HCT116 (cell line): ENCODE results near the gene RBM4B. TPM values are rescaled to one million over a fixed set of nuclear protein-coding genes. Genes with fewer than 3 reads are reported as not detected.

Source experiments
- ATAC-seq: fragments of 200-7000 bp; cut with Tn5 transposase; 2 replicates; pipeline ENCODE4 v1.9.1; 2020; ENCODE audit warnings: mild to moderate bottlenecking, moderate library complexity
- BruUV-seq: library from RNA; stranded (reverse); fragments of 400-500 nt; replicated peaks from 2 replicates; lab custom pipeline; 2021; lab: Mats Ljungman, UMichigan
- CTCF ChIA-PET: fragments of 300-600 bp; sonication (Branson Sonifier 250); formaldehyde crosslinking; loops from one replicate; lab custom pipeline; 2021; ENCODE audit warnings: antibody characterized with exemption; lab: Charles Lee
- POLR2A ChIA-PET: fragments of 300-600, 350-600 bp; sonication (Branson Sonifier 250); formaldehyde crosslinking; loops from one replicate; lab custom pipeline; 2021; ENCODE audit warnings: antibody characterized with exemption; lab: Charles Lee
- RAD21 ChIA-PET, 2 experiments: fragments of 300-600 bp; sonication (Branson Sonifier 250); formaldehyde crosslinking; loops; one replicate each; lab custom pipeline; 2023; ENCODE audit warnings: low total read pairs in 2 of 2; ENCODE audit not compliant: uncharacterized antibody in 2 of 2, unreplicated experiment in 2 of 2, low non-redundant PET in 1 of 2; lab: Charles Lee
- DNase-seq: peaks from one replicate; pipeline ENCODE4 v3.0.0-alpha.2; 2010; ENCODE audit warnings: low read depth, low spot score
- H2AFZ ChIP-seq: fragments of 200-600 bp; shearing (Covaris generic), sonication (generic); 2 replicates; pipeline ENCODE4 v1.6.1; 2017; ENCODE audit warnings: low read depth, mixed run types, mixed read lengths, antibody characterized with exemption, low read length; ENCODE audit not compliant: poor library complexity, severe bottlenecking
- H3K27ac ChIP-seq: 2 replicates; pipeline ENCODE4 v1.5.1; 2012; ENCODE audit warnings: low read depth, low read length
- H3K27me3 ChIP-seq: fragments of 200-600 bp; sonication (generic); 2 replicates; pipeline ENCODE4 v1.6.1; 2016; ENCODE audit warnings: mixed run types, low read length, mixed read lengths; ENCODE audit not compliant: insufficient read depth
- H3K36me3 ChIP-seq, 2 experiments: fragments of 200-500 bp in 1 of 2; fragments of 200-600 bp in 1 of 2; sonication (Bioruptor generic) in 1 of 2; sonication (generic) in 1 of 2; 2 replicates each; pipeline versions ENCODE4 v1.5.1 to v1.6.1; 2014 to 2016; ENCODE audit warnings: low read length in 2 of 2, inconsistent platforms in 1 of 2, mixed read lengths in 1 of 2, mixed run types in 1 of 2; ENCODE audit not compliant: insufficient read depth in 2 of 2, control insufficient read depth in 1 of 2
- H3K4me1 ChIP-seq, 2 experiments: fragments of 200-600 bp in 1 of 2; sonication (generic) in 1 of 2; 2 replicates each; pipeline versions ENCODE4 v1.5.1 to v1.6.1; 2012 to 2017; ENCODE audit warnings: low read length in 2 of 2, inconsistent platforms in 1 of 2, mild to moderate bottlenecking in 1 of 2, mixed read lengths in 1 of 2, mixed run types in 1 of 2, moderate library complexity in 1 of 2; ENCODE audit not compliant: insufficient read depth in 2 of 2, control insufficient read depth in 1 of 2
- H3K4me2 ChIP-seq: fragments of 200-600 bp; sonication (generic); 2 replicates; pipeline ENCODE4 v1.6.1; 2017; ENCODE audit warnings: mixed run types, low read length, mixed read lengths
- H3K4me3 ChIP-seq, 2 experiments: fragments of 200-600 bp in 1 of 2; sonication (generic) in 1 of 2; replicated peaks in 1 of 2; 2 replicates each; pipeline ENCODE4 v1.5.1; 2011 to 2016; ENCODE audit warnings: low read length in 2 of 2, control low read depth in 1 of 2, low read depth in 1 of 2, mild to moderate bottlenecking in 1 of 2, mixed read lengths in 1 of 2, mixed run types in 1 of 2
- H3K79me2 ChIP-seq: fragments of 200-600 bp; sonication (generic); 2 replicates; pipeline ENCODE4 v1.6.1; 2017; ENCODE audit warnings: mild to moderate bottlenecking, mixed run types, low read length, moderate library complexity, mixed read lengths; ENCODE audit not compliant: insufficient read depth
- H3K9ac ChIP-seq: fragments of 200-600 bp; sonication (generic); 2 replicates; pipeline ENCODE4 v1.6.1; 2016; ENCODE audit warnings: low read length, mixed read lengths
- H3K9me2 ChIP-seq: fragments of 200-600 bp; sonication (generic), shearing (Covaris generic); 2 replicates; pipeline ENCODE4 v1.6.1; 2017; ENCODE audit warnings: mixed run types, mild to moderate bottlenecking, moderate library complexity; ENCODE audit not compliant: insufficient read depth
- H3K9me3 ChIP-seq, 2 experiments: fragments of 200-500 bp in 1 of 2; fragments of 200-600 bp in 1 of 2; sonication (Bioruptor generic) in 1 of 2; sonication (generic) in 1 of 2; 2 replicates each; pipeline ENCODE4 v1.6.1; 2014 to 2017; ENCODE audit warnings: low read length in 2 of 2, mixed read lengths in 2 of 2, inconsistent platforms in 1 of 2, low read depth in 1 of 2, mild to moderate bottlenecking in 1 of 2, mixed run types in 1 of 2, moderate library complexity in 1 of 2; ENCODE audit not compliant: control insufficient read depth in 1 of 2, insufficient read depth in 1 of 2
- H4K20me1 ChIP-seq: fragments of 200-600 bp; sonication (generic), shearing (Covaris generic); 2 replicates; pipeline ENCODE4 v1.6.1; 2017; ENCODE audit warnings: mixed run types, mild to moderate bottlenecking, moderate library complexity; ENCODE audit not compliant: insufficient read depth
- CBX3 ChIP-seq: IDR thresholded peaks from 2 replicates; pipeline ENCODE4 v1.6.1; 2012; ENCODE audit warnings: low read depth
- EGR1 ChIP-seq: IDR thresholded peaks from 2 replicates; pipeline ENCODE4 v1.6.1; 2012; ENCODE audit warnings: low read depth
- ELF1 ChIP-seq: IDR thresholded peaks from 2 replicates; pipeline ENCODE4 v1.6.1; 2012; ENCODE audit warnings: low read depth, borderline replicate concordance
- EZH2 ChIP-seq: fragments of 200-600 bp; sonication (generic); IDR thresholded peaks from 2 replicates; pipeline ENCODE4 v1.6.1; 2017; ENCODE audit warnings: antibody characterized with exemption, mixed run types
- FOSL1 ChIP-seq: IDR thresholded peaks from 2 replicates; pipeline ENCODE4 v1.6.1; 2012; ENCODE audit warnings: low read depth
- JUND ChIP-seq: IDR thresholded peaks from 2 replicates; pipeline ENCODE4 v1.6.1; 2012
- MAX ChIP-seq: IDR thresholded peaks from 2 replicates; pipeline ENCODE4 v1.6.1; 2012
- RAD21 ChIP-seq: IDR thresholded peaks from 2 replicates; pipeline ENCODE4 v1.6.1; 2012; ENCODE audit warnings: low read depth, mild to moderate bottlenecking
- SIN3A ChIP-seq: IDR thresholded peaks from 2 replicates; pipeline ENCODE4 v1.6.1; 2012; ENCODE audit warnings: low read depth
- SP1 ChIP-seq: IDR thresholded peaks from 2 replicates; pipeline ENCODE4 v1.6.1; 2012; ENCODE audit warnings: low read depth
- SRF ChIP-seq: IDR thresholded peaks from 2 replicates; pipeline ENCODE4 v1.6.1; 2012; ENCODE audit warnings: low read depth
- TCF7L2 ChIP-seq: IDR thresholded peaks from 2 replicates; pipeline ENCODE4 v1.7.0; 2011; ENCODE audit warnings: borderline replicate concordance, inconsistent platforms; ENCODE audit not compliant: insufficient read depth, insufficient read length; ENCODE audit errors: extremely low read depth
- YY1 ChIP-seq: IDR thresholded peaks from 2 replicates; pipeline ENCODE4 v1.6.1; 2011; ENCODE audit warnings: low read length, low read depth, moderate library complexity, mild to moderate bottlenecking; ENCODE audit not compliant: insufficient replicate concordance; ENCODE audit errors: extremely low read depth
- ZFX ChIP-seq: fragments of 450-650 bp; IDR thresholded peaks from 2 replicates; pipeline ENCODE4 v1.6.1; 2017
- intact Hi-C: fragments of 100-400 bp; cut with micrococcal nuclease; formaldehyde crosslinking; loops from 2 replicates; pipeline ENCODE4 v1.10.0; 2022
- total RNA-seq: library from RNA; stranded (reverse); gene quantifications from one replicate; pipeline ENCODE4 v1.2.1, GENCODE V29; 2021; ENCODE audit not compliant: unreplicated experiment

The RBM4B gene
- total RNA-seq, 1 experiment from 2014 or later = 18.1 TPM

- no peak overlapping the region for H3K9ac ChIP-seq
- intact Hi-C loops = no loop called here
- no peak overlapping the region for H3K4me2 ChIP-seq
- no peak for TF ChIP-seq RAD21
- TF ChIP-seq SP1 = no peak
- TF ChIP-seq ELF1 = no peak
- no peak for TF ChIP-seq MAX
- no peak for TF ChIP-seq JUND
- TF ChIP-seq CBX3 = no peak
- no peak for TF ChIP-seq TCF7L2
- TF ChIP-seq EZH2 = no peak
- no peak for TF ChIP-seq EGR1
- TF ChIP-seq YY1 = no peak
- no peak for TF ChIP-seq SRF
- no peak for TF ChIP-seq SIN3A
- TF ChIP-seq ZFX = no peak
- TF ChIP-seq FOSL1 = no peak
- no peaks in the 10 kb centered on the region for H3K9me2 ChIP-seq
- BruUV-seq = no TSS peak
- H3K9me3 ChIP-seq = no peaks in the 10 kb centered on the region
- peaks cover 2 to 5% of the 10 kb centered on the region in 2 experiments; a peak in 3 of 4 replicates for H3K4me1 ChIP-seq
- H3K4me3 ChIP-seq = no peak overlapping the region
- ATAC-seq (no peak), DNase-seq (no peak)
- CTCF ChIA-PET = interaction anchor here (0.8 to 1.5 kb wide), 2 partner anchors 142 to 285 kb away, joined by 3 to 6 read pairs; no protein-coding TSS in a partner anchor
- RAD21 ChIA-PET = interaction anchor here in 1 of 2 experiments (0.5 kb wide), 1 partner anchor 81 kb away, joined by 3 read pairs; no protein-coding TSS in a partner anchor
- H3K36me3 ChIP-seq = no peaks in the 10 kb centered on the region
- no peaks in the 10 kb centered on the region for H4K20me1 ChIP-seq
- H3K79me2 ChIP-seq = no peaks in the 10 kb centered on the region
- POLR2A ChIA-PET = no interaction called here
- no peaks in the 10 kb centered on the region for H3K27me3 ChIP-seq
- no peak overlapping the region for H2AFZ ChIP-seq
- no peak overlapping the region for H3K27ac ChIP-seq
Measured at GRCh38 chr11:66692446-66692845, 14.8 kb upstream of the RBM4B start.
